Activated T-cell treated with anti-CD3 and anti-CD28 coated beads for 24 hours (primary cell): ENCODE data around the gene PCDHA12.
"Not testable (repeated sequence)": the region's sequence is repeated elsewhere in the genome, so short reads cannot be mapped to it uniquely, and the experiment has no call there.

Source experiments
- DNase-seq: peaks from one replicate; pipeline ENCODE4 v3.0.0-alpha.2; 2020; ENCODE audit warnings: low read depth

Gene PCDHA12

GRCh38 chr5:140862441-140863295, 12.4 kb upstream of the PCDHA12 start:
- DNase-seq = no peak

- DNase-seq = no peak
Observed at GRCh38 chr5:140868721-140869554, 6.2 kb upstream of the PCDHA12 start, which contains the start of gene PCDHA11. PCDHA11 (plus strand) TSS chr5:140868957; CDS start chr5:140869104, 147 bp downstream.

DNA sequence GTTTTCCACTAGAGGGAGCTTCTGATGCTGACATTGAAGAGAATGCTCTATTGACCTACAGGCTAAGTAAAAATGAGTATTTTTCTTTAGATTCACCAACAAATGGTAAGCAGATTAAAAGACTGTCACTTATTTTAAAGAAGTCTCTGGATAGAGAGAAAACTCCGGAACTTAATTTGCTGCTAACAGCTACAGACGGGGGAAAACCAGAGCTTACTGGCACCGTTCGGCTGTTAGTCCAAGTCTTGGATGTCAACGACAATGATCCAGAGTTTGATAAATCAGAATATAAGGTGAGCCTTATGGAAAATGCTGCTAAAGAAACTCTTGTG, 5.6 kb upstream of the PCDHA12 start:
- DNase-seq = no peak

- no peak for DNase-seq
Observed at GRCh38 chr5:140870221-140871201, 4.6 kb upstream of the PCDHA12 start.

- not testable (repeated sequence) for DNase-seq
Observed at GRCh38 chr5:140876541-140877261, 1.6 kb downstream of the PCDHA12 start.

DNA sequence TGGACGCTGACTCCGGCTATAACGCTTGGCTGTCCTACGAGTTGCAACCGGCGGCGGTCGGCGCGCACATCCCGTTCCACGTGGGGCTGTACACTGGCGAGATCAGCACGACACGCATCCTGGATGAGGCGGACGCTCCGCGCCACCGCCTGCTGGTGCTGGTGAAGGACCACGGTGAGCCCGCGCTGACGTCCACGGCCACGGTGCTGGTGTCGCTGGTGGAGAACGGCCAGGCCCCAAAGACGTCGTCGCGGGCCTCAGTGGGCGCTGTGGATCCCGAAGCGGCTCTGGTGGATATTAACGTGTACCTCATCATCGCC, 2.1 kb downstream of the PCDHA12 start:
- no peak for DNase-seq

GRCh38 chr5:140881889-140882590, 6.9 kb downstream of the PCDHA12 start, which contains the start of gene PCDHA13:
PCDHA13 (plus strand) TSS chr5:140882124; CDS start chr5:140882269, 145 bp downstream.
- DNase-seq = no peak

- no peak for DNase-seq
Observed at GRCh38 chr5:140882591-140882899, 7.4 kb downstream of the PCDHA12 start.

DNA sequence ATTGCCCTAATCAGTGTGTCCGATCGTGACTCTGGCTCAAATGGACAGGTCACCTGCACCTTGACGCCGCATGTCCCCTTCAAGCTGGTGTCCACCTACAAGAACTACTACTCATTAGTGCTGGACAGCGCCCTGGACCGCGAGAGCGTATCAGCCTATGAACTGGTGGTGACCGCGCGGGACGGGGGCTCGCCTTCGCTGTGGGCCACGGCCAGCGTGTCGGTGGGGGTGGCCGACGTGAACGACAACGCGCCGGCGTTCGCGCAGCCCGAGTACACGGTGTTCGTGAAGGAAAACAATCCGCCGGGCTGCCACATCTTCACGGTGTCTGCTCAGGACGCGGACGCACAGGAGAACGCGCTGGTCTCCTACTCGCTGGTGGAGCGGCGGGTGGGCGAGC, 8.3 kb downstream of the PCDHA12 start:
- no peak for DNase-seq

GRCh38 chr5:140883927-140884697, 9.0 kb downstream of the PCDHA12 start:
- DNase-seq = no peak

DNA sequence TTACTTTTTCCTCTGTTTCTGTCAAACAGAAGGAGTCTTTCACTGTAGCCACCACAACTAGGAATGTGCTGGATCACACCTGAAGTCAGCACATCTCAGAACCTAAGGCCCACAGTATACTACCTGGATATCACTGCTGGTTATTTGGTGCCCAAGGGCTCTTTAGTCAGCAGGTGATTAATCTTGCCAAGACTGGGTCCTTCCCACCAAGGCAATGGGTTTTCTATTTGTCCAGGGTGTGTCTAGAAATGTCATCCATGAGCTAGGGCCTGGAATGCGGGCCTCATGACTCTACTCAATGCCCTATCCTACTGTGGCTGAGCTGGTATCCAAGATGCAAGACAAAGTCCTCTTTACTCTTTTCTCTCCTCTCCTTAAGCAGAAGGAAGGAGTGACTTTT, 41.2 kb downstream of the PCDHA12 start:
- no peak for DNase-seq

DNA sequence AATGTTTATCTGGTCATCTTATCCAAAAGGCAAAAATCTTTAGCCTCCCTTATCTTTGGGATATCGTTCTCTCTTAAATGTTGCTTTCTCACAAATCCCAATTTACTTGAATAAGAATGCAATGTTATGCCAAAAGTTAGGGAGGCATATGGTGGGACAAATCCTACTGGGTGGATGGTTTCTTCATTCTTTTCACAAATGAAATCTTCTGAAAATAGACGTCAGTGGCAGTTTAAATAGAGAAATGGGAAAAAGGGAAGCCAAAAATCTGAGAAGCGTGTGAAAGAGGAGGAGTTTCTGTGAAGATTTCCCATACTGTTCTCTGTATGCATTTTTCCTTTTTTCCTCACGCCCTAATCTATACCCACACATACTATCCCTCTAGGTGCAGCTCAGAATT, 48.5 kb downstream of the PCDHA12 start:
- no peak for DNase-seq

DNA sequence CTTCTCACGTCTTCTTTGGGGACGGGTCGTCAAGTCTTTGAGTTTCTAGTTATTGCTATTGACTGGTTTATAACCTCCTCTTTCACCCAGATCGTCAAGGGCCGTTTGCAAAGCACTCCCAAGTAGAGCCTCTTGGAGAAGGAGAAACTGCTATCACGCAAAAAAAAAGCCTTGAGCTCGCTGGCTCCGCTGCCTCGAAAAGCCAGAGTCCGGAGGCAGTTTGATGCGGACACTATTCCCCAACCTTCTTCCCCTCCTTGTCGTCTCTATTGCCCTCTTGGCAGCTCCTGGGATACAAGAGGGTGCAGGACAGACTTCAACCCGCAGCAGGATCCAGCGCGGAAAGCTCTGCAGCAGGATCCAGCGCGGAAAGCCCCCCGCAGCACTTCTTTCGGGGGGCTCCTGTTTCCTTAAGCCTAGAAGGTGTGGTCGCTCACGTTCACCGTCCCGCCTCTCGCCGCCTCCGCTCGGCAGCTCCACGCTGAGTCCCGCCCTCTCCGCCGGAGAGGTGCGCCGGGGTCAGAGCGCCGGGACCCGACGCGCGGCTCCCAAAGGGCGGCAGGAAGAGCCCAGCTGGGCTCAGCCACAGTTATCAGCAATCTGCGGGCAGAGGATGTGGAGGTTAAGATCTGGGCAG, 50.8 kb downstream of the PCDHA12 start, which contains the start of gene PCDHAC1:
PCDHAC1 (plus strand) TSS at position 494 of the 637 bp plus-strand sequence. CDS start 594 bp downstream, outside the sequence.
- DNase-seq = no peak

GRCh38 chr5:140926443-140927227, 51.5 kb downstream of the PCDHA12 start:
- no peak for DNase-seq

DNA sequence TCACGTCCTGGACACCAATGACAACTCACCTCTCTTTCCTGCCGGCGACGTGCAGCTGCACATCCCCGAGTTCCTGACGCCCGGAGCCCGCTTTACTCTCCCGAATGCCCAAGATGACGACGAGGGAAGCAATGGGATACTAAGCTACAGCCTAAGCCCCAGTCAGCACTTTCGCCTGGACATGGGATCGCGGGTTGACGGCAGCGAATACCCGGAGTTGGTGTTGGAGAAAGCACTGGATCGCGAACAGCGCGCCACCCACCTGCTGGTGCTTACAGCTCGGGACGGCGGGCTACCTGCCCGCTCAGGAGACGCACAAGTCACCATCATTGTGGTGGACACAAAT, 52.1 kb downstream of the PCDHA12 start:
- no peak for DNase-seq
